ENCODE data around the gene SETMAR. TPM values are rescaled to one million over a fixed set of nuclear protein-coding genes. Genes with fewer than 3 reads are reported as not detected.
A peak's percentile ranks its signal among the peaks of the same experiment; 100 is the strongest.
"Not testable (repeated sequence)": the region's sequence is repeated elsewhere in the genome, so short reads cannot be mapped to it uniquely, and the experiment has no call there.

Gene SETMAR
- polyA plus RNA-seq (ENCODE audit: insufficient read length in 4 of 4) = 10 to 100 TPM; 31.7 to 32.4 (median 31.9) TPM

DNA sequence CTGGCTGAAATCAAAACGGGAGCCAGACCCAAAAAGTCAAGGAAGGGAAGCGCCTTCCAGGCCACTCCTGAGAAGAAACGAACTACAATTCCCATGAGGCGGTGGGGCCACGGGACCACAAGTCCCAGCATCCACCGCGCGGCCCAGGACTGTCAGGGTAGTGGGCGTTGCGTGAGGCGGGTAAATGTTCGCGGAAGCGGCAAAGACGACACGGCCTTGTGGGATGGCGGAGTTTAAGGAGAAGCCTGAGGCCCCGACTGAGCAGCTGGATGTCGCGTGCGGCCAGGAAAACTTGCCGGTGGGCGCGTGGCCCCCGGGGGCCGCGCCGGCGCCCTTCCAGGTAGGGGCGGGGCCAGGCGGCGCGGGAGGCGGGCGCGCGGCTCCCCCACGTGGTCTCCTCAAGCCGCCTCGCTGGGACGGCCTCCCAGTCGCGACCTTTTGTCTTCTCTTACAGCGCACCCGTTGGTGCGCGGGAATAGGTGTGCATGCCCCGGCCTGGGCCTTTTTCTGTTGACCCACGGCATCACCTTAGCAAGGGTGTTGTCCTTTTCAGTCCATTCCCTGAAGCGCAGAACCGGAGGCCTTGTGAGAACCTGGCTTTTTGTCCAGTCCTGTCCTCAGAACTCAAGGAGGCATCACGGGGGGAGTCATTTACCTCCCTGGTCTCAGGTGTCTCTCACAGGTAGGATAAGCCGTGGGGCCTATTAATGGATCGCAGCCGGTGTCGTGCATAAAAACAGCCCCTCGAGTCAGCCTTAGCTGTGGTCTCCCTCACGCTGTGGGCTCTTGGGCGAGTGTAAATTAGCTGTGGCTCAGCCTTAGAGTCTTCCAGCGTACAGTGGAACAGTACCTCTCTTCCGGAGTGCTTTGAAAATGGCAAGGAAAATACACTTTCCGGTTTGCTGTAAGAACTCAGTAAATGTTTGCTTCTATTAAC, at the start of gene SETMAR:
Gene SETMAR (plus strand): TSS at position 183 of the 937 bp plus-strand sequence. CDS start 2 bp downstream, at position 185.
- DNase-seq (ENCODE audit: low read depth in 4 of 4, low spot score in 2 of 4) = peak; percentile 78 to 88 (median 80)

DNA sequence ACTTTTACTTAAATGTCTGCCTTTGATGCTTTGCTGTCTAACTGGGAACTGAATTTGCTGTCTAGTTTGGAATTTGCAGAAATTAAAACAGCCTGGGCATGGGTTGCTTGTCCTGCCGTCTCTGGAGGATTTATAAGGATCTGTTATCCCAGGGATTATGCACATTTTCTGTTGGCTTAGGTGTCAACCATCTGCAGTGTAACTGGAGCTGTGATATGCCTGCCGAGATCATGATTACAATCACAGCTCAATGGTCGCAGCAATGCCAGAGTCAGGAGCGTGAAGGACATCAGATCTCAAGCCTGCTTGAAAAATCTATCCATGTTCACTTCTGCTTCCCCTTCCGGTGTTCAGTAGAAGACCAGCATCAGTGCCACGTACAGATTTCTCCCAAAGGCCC, 41.8 kb upstream of the SETMAR start:
- DNase-seq (ENCODE audit: low read depth in 4 of 4, low spot score in 2 of 4) = peak in 1 of 4 donors; percentile 7

- no peak for DNase-seq (ENCODE audit: low read depth in 4 of 4, low spot score in 2 of 4)
These were observed 39.1 kb upstream of the SETMAR start for GRCh38 chr3:4264040-4264439.

- no peak for DNase-seq (ENCODE audit: low read depth in 4 of 4, low spot score in 2 of 4)
These were observed 32.4 kb upstream of the SETMAR start for GRCh38 chr3:4270720-4271119.

GRCh38 chr3:4271834-4272233, 31.3 kb upstream of the SETMAR start:
- DNase-seq (ENCODE audit: low read depth in 4 of 4, low spot score in 2 of 4) = peak in 1 of 4 donors; percentile 57

GRCh38 chr3:4279516-4280105, 23.6 kb upstream of the SETMAR start:
- DNase-seq (ENCODE audit: low read depth in 4 of 4, low spot score in 2 of 4) = no peak

GRCh38 chr3:4281991-4282390, 21.2 kb upstream of the SETMAR start:
- no peak for DNase-seq (ENCODE audit: low read depth in 4 of 4, low spot score in 2 of 4)

DNA sequence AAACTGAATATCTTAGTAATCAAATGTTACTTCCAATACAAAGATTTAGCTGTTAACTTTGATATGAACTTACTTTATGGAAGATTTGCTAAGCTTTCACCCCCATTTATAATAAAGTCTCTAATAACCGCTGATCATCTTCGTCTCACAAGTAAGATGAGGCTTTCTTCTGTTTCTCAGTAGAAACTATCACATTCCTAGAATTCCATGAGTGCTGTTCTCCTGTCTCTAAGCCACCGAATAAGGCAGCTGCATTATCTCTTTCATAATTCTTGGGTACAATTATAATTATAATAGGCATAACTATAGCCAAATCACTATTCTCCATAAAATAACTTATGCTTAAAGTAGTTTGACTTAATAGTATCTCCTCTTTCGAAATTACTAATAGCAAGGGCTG, 18.3 kb upstream of the SETMAR start:
- DNase-seq (ENCODE audit: low read depth in 4 of 4, low spot score in 2 of 4) = no peak

DNA sequence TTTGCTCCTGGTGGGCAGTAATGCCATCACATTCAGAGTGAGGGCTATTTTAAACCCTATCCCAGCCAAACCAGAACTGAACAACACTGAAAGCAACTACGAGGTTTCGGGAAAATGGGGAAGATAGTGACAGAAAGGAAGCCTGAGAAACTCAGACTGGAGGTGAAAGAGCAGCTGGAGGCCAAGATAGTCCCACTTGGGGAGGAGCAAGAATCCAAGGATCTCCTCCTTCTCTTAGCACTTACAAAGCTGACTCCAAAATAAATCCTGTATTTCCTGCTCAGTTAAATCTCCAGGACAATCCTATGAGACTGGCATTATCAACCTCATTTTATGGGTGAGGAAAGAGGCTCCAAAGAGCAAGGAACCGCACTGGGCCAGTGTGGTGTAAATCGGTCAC, 14.1 kb upstream of the SETMAR start:
- no peak for DNase-seq (ENCODE audit: low read depth in 4 of 4, low spot score in 2 of 4)

- no peak for DNase-seq (ENCODE audit: low read depth in 4 of 4, low spot score in 2 of 4)
These were observed 12.8 kb upstream of the SETMAR start for GRCh38 chr3:4290272-4290893.

DNA sequence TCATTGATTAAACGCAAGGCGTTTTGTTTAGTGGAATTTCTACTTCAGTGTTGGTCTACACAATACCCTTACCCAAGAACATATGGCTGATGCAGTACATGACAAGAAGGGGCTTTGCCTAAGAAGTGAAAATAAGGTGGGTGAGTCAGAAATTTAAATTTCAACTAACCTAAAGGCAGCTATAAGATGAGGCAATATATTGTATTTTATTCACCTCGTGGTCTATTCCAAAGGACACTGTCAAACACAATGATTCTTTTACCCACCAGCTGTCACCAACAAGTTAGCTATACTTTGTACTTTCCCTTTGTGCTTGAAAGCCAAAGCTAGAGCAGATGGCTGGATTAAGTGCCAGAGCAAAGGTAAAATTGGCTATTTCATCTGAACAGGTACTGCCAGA, 10.9 kb upstream of the SETMAR start:
- DNase-seq (ENCODE audit: low read depth in 4 of 4, low spot score in 2 of 4) = no peak

DNA sequence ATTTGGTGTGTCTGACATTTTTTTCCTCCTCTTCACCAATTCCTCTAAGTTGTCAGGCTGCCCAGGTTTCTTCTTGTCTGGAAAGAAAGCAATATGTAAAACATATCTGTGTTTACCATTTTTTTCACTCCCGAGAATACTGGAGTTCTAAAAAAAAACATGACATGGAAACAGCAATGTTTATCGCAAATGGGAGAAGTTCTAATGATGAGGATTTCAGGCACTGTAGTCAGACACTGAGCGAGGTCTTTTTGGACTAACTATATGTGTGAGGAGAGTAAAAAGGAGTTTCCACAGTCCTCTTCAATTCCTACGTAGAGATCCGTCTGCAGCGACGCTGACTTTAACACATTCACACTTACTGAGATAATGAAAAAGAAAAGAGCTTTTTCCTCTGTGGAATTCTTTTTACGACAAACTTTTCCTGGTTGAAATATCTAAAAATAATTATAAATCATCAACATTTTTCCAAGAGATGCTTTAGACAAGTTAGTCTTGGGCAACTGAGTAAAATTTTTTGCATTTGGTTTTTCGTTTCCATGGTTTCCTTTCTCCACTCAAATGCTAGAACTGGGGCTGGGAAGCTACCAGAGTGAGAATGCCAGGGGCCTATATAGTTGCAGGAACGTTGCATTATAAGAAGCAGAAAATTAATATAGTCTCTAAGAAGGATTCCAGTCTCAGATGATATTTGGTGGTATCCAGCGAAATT, 8.4 kb upstream of the SETMAR start:
- DNase-seq (ENCODE audit: low read depth in 4 of 4, low spot score in 2 of 4) = no peak

DNA sequence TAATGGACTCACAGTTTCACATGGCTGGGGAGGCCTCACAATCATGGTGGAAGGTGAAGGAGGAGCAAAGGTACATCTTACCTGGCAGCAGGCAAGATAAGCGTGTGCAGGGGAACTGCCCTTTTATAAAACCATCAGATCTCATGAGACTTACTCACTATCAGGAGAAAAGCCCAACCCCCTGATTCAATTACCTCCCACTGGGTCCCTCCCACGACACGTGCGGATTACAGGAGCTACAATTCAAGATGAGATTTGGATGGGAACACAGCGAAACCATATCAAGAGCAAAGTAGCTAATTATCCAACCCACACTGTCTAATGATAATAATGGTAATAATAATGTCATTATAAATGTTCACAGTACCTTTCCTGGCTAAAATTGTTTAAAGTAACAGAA, 6.7 kb upstream of the SETMAR start:
- not testable (repeated sequence) for DNase-seq (ENCODE audit: low read depth in 4 of 4, low spot score in 2 of 4)

DNA sequence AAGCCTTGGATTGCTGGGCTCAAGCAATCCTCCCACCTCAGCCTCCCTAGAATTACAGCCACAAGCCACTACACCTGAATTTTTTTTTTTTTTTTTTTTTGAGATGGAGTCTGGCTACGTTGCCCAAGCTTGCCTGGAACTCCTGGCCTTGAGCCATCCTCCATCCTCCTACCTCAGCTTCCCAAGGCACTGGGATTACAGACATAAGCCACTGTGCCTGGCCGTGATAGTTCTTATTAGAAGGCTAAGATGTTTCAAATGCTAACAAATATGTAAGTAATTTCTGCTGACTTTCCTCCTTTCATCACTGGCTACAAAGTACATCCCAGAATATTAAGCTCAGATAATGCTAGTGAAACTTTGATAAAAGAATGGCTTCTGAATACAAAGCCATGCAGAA, 5.7 kb upstream of the SETMAR start:
- DNase-seq (ENCODE audit: low read depth in 4 of 4, low spot score in 2 of 4) = no peak

DNA sequence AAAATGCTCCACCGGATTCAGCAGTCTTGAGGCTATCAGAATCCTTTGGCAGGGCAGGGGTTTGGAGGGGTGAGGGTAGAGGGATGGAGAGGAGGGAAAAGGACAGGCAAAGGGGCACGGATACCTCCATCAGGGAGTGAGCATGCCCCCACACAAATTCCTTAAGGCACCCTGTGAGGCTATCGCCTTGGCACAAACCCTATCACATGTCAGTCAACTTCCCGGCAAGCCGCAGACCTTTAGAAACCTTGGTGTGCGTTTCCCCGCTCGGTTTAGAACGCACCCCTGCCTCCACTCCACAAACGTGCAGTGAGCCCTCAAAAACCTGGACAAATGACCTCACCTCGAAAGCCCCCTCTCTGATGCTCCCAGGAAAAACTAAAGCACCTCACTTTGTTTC, 422 bp upstream of the SETMAR start:
- DNase-seq (ENCODE audit: low read depth in 4 of 4, low spot score in 2 of 4) = no peak

DNA sequence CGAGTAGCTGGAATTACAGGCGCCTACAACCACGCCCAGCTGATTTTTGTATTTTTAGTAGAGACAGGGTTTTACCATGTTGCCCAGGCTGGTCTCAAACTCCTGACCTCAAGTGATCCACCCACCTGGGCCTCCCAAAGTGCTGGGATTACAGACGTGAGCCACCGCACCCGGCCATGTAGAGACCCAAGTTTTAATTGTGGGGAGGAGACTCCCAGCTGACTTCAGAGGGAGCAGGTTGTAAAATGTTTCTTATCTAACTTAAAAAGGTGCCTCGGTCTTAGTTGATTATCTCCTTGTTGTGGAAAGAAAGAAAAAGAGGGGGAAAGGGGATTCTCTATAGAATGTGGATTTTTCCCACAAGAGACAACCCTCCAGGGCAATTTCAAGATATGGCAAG, 2.0 kb downstream of the SETMAR start:
- not testable (repeated sequence) for DNase-seq (ENCODE audit: low read depth in 4 of 4, low spot score in 2 of 4)

GRCh38 chr3:4306091-4306490, 2.9 kb downstream of the SETMAR start:
- DNase-seq (ENCODE audit: low read depth in 4 of 4, low spot score in 2 of 4) = no peak

- DNase-seq (ENCODE audit: low read depth in 4 of 4, low spot score in 2 of 4) = no peak
These were observed 3.7 kb downstream of the SETMAR start for GRCh38 chr3:4306860-4307259.

DNA sequence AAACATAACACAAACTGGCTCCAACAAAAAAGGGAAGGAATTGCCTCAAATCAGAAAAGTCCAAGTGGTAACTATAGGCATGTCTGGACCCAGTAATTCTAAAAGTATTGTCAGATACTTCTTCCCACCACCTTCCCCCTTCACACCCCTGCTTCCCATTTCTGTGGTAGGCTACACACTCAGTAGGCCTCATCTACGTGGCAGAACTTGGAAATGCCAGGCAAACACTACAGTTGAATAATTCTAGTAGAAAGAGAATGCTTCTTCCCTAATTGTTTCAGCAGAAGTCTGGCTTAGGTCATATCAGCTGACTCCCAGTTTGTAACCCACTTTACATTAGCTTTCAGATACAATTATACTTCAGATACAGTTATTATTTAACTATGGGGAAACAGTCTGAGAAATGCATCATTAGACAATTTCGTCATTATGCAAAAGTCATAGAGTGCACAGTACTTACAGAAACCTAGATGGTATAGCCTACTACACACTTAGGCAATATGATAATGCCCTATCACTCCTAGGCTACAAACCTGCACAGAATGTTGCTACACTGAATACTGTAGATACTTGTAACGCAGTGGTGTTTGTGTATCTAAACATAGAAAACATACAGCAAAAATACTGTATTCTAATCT, 6.4 kb downstream of the SETMAR start:
- no peak for DNase-seq (ENCODE audit: low read depth in 4 of 4, low spot score in 2 of 4)

DNA sequence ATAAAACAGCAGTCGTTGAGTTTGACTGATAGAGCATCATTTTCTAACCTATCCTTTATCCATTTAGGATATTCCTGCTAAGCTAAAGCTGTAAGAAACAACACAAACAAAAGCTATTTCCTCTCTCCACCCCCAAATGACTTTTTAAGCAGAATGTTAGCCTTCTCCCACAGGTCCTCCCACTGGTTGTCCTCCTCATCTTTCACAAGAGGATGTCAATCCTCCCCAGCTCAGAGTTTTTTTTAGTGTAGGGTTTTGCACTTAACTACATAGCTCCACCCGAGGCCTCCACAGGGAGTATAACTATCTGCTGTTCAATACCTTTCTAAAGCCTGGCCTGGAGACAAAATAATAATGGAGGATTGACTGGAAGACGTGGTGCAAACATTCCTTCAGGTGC, 7.8 kb downstream of the SETMAR start:
- DNase-seq (ENCODE audit: low read depth in 4 of 4, low spot score in 2 of 4) = peak in 1 of 4 donors; percentile 22
